ENCODE measurements around the gene FN1. TPM values are rescaled to one million over a fixed set of nuclear protein-coding genes. Genes with fewer than 3 reads are reported as not detected.

Gene FN1
- total and polyA plus RNA-seq, 2 donors (not counting 1 experiment from before 2014, with no cell fraction given): 0.05 TPM; not detected in 1

GRCh38 chr2:215364157-215365155 lies 71.4 kb downstream of the FN1 start:
- POLR2A ChIA-PET: no interaction called here

More at GRCh38 chr2:215364157-215365155, 71.4 kb downstream of the FN1 start:
- Histone ChIP-seq H3K4me1 (ENCODE audit: control insufficient read depth in 2 of 2, insufficient read depth in 2 of 2, low read length in 2 of 2) (no peaks in the 10 kb centered on the region), H3K36me3 (replicated peaks in 1 of 2; ENCODE audit: control extremely low read depth in 1 of 2, control insufficient read depth in 1 of 2, extremely low read depth in 1 of 2, insufficient read depth in 2 of 2, low read length in 1 of 2) (peaks cover 0 to 6% of the 10 kb centered on the region in 2 experiments), H3K4me3 (ENCODE audit: control extremely low read depth in 1 of 5, extremely low read depth in 1 of 5, insufficient read depth in 1 of 5, low read depth in 2 of 5, low read length in 4 of 5) (no peak overlapping the region), H3K9ac (ENCODE audit: low read length) (no peak overlapping the region), H3K79me2 (ENCODE audit: control insufficient read depth, insufficient read depth, low read length) (no peaks in the 10 kb centered on the region), H3K27ac (ENCODE audit: low read length in 2 of 2) (no peak overlapping the region), H3K9me3 (ENCODE audit: control extremely low read depth in 1 of 3, control insufficient read depth in 2 of 3, insufficient read depth in 1 of 3, low read length in 2 of 3) (no peaks in the 10 kb centered on the region), H4K20me1 (ENCODE audit: control insufficient read depth, insufficient read depth, low read length, poor library complexity, severe bottlenecking) (no peaks in the 10 kb centered on the region), H2AFZ (ENCODE audit: insufficient read depth, low read depth, low read length, poor library complexity, severe bottlenecking) (no peak overlapping the region), H3K27me3 (replicated peaks in 1 of 4; ENCODE audit: control extremely low read depth in 1 of 4, control insufficient read depth in 3 of 4, insufficient read depth in 4 of 4, low read length in 3 of 4) (no peaks in the 10 kb centered on the region), H3K4me2 (replicated peaks; ENCODE audit: low read depth, low read length, poor library complexity, severe bottlenecking) (no peak overlapping the region)
- H3K4me3 Mint-ChIP-seq: no peak overlapping the region
- no peak for TF ChIP-seq CTCF (IDR thresholded peaks at IDR 0.05)
- no peak for TF ChIP-seq EZH2 (IDR thresholded peaks at IDR 0.05; ENCODE audit: borderline replicate concordance, insufficient read depth, low read depth, low read length, poor library complexity, severe bottlenecking)
- H3K4me1 Mint-ChIP-seq: peaks cover 2% of the 10 kb centered on the region
- CTCF ChIA-PET: interaction anchor here (0.7 kb wide), 1 partner anchor 567 kb away, joined by 4 read pairs; no protein-coding TSS in a partner anchor
- no peak overlapping the region for H3K27ac Mint-ChIP-seq
- WGBS (ENCODE audit: insufficient coverage): 96% methylated on average over 4 of the region's 10 CpGs
- H3K9me3 Mint-ChIP-seq (ENCODE audit: insufficient read depth): no peaks in the 10 kb centered on the region
- ATAC-seq (ENCODE audit: low read depth): no peak
- H3K27me3 Mint-ChIP-seq: no peaks in the 10 kb centered on the region
- intact Hi-C loops (cut with micrococcal nuclease): no loop called here
- DNase-seq: no peak
